Prostate gland (tissue), 2 donors: ENCODE measurements around the gene ARHGEF19.

Source experiments
- POLR2A ChIP-seq: fragments of 450-650 bp; IDR thresholded peaks from one replicate; pipeline ENCODE4 v1.6.1; 2016; ENCODE audit warnings: antibody characterized with exemption, mild to moderate bottlenecking
- POLR2AphosphoS5 ChIP-seq: sonication (generic); formaldehyde crosslinking; IDR thresholded peaks from one replicate; pipeline ENCODE4 v1.6.1; 2017; ENCODE audit warnings: antibody characterized with exemption
- TF ChIP-seq, protein P1 (sequence below), 4 experiments: fragments of 200-600 bp in 2 of 4; fragments of 450-650 bp in 2 of 4; sonication (generic) in 2 of 4; IDR thresholded peaks; 1 replicate in 3 of 4; 2 replicates in 1 of 4; pipeline ENCODE4 v1.5.1; 2016 to 2019; ENCODE audit warnings: antibody characterized with exemption in 4 of 4, mild to moderate bottlenecking in 2 of 4, moderate library complexity in 2 of 4

DNA sequence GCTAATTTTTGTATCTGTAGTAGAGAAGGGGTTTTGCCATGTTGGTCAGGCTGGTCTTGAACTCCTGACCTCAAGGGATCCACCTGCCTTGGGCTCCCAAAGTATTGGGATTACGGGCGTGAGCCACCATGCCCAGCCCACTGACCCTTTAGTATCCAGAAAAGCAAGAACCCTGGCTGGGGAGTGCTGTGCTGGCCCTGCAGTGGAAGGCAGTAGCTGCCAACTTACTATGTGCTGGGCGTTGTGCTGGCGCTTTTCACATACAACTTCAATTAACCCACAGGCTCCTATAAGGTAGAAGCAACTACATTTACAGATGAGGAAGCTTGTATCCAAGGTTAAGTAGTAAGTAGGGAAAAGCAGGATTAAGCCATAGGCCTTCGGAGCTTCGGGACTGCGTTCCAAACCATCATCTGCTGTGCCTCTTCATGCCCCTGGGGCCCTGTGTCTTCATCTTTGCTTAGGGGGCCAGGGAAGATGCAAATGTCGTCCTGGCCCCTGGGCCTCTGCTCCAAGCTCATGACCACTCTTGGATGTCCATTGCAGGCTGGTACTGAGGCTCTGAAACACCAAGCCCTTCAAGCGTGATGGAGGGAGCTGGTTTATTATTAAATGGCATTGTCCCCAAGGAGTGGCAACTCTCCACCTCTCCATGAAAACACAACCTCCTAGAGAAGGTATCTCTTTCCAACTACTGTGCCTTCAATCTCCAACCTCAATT, 33.2 kb upstream of the ARHGEF19 start:
- TF ChIP-seq, protein P1, sequence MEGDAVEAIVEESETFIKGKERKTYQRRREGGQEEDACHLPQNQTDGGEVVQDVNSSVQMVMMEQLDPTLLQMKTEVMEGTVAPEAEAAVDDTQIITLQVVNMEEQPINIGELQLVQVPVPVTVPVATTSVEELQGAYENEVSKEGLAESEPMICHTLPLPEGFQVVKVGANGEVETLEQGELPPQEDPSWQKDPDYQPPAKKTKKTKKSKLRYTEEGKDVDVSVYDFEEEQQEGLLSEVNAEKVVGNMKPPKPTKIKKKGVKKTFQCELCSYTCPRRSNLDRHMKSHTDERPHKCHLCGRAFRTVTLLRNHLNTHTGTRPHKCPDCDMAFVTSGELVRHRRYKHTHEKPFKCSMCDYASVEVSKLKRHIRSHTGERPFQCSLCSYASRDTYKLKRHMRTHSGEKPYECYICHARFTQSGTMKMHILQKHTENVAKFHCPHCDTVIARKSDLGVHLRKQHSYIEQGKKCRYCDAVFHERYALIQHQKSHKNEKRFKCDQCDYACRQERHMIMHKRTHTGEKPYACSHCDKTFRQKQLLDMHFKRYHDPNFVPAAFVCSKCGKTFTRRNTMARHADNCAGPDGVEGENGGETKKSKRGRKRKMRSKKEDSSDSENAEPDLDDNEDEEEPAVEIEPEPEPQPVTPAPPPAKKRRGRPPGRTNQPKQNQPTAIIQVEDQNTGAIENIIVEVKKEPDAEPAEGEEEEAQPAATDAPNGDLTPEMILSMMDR (IDR thresholded peaks at IDR 0.05) = no peak
- TF ChIP-seq POLR2A (no peak), POLR2AphosphoS5 (no peak)
